ENCODE results near the gene GZMH.
"Not testable (repeated sequence)": the region's sequence is repeated elsewhere in the genome, so short reads cannot be mapped to it uniquely, and the experiment has no call there.

Gene GZMH

GRCh38 chr14:24595073-24595808 is 14.2 kb downstream of the GZMH start:
- DNase-seq (ENCODE audit: low spot score) = no peak

- not testable (repeated sequence) for DNase-seq (ENCODE audit: low spot score)
These were observed 18.5 kb downstream of the GZMH start for GRCh38 chr14:24591004-24591403.

- DNase-seq (ENCODE audit: low spot score) = not testable (repeated sequence)
These were observed 25.1 kb downstream of the GZMH start for GRCh38 chr14:24584402-24584801.

- DNase-seq (ENCODE audit: low spot score) = no peak
These were observed 30.9 kb downstream of the GZMH start for GRCh38 chr14:24578558-24578957.

GRCh38 chr14:24576771-24577170 is 32.7 kb downstream of the GZMH start:
- no peak for DNase-seq (ENCODE audit: low spot score)

- DNase-seq (ENCODE audit: low spot score) = no peak
These were observed 33.3 kb downstream of the GZMH start, which contains the start of gene CTSG for GRCh38 chr14:24576182-24576581. Gene CTSG (minus strand): TSS chr14:24576250. CDS start chr14:24576223, 27 bp downstream.

GRCh38 chr14:24574206-24574774 is 35.2 kb downstream of the GZMH start:
- no peak for DNase-seq (ENCODE audit: low spot score)

GRCh38 chr14:24566318-24566717 is 43.2 kb downstream of the GZMH start:
- DNase-seq (ENCODE audit: low spot score) = no peak

GRCh38 chr14:24565766-24566165 is 43.7 kb downstream of the GZMH start:
- DNase-seq (ENCODE audit: low spot score) = no peak

GRCh38 chr14:24563505-24563904 is 46.0 kb downstream of the GZMH start:
- no peak for DNase-seq (ENCODE audit: low spot score)

- no peak for DNase-seq (ENCODE audit: low spot score)
These were observed 52.7 kb downstream of the GZMH start for GRCh38 chr14:24556756-24557155.

Data from germinal center (tissue), 1 donor.